HG03045 (cell line): ENCODE results near the gene TLR8.
"Not testable (repeated sequence)": the region's sequence is repeated elsewhere in the genome, so short reads cannot be mapped to it uniquely, and the experiment has no call there.

Experiments
- ATAC-seq: cut with Tn5 transposase; IDR thresholded peaks from one replicate; pipeline ENCODE4 v1.9.1; 2021; ENCODE audit warnings: mild to moderate bottlenecking, moderate library complexity; ENCODE audit not compliant: unreplicated experiment

TLR8 gene

DNA sequence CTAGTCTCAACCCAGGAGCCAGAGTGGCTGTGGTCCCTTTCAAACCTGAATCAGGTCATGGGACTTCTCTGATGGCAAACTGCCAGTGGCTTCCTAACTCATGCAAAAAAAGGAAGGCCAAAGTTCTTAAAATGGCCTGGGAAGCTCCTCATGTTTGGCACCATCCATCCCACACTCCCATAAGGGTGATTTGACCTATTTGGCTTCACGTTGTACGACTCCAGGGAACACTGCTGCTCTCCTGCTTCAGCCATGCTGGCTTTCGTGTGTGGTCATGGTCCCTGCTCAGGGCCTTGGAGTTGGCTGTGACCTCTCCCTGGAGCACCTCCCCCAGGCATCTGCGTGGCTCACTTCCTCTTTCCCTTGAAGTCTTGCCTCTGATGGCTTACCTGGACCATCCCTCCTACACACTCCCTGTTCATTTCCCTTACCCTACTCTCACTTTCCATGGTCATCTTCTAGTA, 55.7 kb downstream of the TLR8 start:
- no peak for ATAC-seq

DNA sequence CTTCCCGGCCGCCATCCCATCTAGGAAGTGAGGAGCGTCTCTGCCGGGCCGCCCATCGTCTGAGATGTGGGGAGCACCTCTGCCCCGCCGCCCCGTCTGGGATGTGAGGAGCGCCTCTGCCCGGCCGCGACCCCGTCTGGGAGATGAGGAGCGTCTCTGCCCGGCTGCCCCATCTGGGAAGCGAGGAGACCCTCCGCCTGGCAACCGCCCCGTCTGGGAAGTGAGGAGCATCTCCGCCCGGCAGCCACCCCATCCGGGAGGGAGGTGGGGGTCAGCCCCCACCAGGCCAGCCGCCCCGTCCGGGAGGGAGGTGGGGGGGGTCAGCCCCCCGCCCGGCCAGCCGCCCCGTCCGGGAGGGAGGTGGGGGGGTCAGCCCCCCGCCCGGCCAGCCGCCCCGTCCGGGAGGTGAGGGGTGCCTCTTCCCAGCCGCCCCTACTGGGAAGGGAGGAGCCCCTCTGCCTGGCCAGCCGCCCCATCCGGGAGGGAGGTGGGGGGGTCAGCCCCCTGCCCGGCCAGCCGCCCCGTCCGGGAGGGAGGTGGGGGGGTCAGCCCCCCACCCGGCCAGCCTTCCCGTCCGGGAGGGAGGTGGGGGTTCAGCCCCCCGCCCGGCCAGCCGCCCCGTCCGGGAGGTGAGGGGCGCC, 56.9 kb downstream of the TLR8 start:
- not testable (repeated sequence) for ATAC-seq

DNA sequence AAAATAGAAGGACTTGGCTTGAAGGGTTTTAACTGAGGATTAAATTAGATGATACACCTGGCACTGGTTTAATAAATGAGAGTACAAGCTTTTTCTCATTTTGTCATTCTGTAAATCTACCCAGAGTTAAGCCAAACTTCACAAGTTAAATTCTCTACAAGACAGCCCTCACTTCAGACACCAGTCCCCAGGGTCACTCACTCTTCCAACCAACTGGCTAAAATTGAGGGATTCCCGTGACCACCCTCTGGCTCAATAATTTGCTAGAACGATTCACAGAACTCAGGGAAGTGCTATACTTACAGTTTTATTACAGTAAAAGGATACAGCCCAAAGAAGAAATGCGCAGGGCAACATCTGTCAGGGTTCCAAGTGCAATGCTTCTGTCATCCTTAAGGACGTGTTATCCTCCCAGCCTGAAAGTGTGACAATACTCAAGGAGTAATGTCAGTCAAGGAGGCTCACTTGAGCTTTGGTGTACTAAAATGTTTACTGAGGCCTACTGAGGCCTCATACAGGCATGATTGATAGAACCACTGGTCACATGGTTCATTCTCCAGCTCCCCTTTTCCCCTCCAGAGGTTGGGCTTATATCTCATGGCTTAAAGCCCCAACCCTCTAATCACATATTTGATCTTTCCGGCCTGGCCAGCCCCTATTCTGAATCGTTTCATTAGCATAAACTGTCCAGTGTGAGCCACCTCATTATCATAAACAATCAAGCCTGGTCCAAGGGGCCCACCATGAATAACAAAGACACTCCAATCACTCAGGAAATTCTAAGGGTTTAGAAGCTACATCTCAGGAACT, 58.9 kb downstream of the TLR8 start:
- ATAC-seq, result no peak

DNA sequence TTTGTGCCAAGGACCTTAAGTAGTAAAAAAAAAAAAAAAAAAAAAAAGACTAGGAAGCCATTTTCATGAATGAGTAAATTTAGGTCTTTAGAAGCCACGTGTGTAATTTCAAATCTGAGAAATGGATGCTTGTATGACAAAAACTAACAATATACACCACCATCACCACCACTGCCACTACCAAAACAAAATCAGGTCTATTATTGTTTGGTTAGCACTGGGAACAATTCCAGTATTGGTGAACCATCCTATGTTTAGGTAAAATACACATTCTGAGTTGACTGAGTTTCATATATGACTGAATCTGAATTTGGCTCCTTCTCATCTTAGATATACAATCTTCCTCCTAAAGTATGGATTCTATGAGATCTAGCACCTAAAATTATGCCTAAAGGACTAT, 59.7 kb downstream of the TLR8 start:
- no peak for ATAC-seq

DNA sequence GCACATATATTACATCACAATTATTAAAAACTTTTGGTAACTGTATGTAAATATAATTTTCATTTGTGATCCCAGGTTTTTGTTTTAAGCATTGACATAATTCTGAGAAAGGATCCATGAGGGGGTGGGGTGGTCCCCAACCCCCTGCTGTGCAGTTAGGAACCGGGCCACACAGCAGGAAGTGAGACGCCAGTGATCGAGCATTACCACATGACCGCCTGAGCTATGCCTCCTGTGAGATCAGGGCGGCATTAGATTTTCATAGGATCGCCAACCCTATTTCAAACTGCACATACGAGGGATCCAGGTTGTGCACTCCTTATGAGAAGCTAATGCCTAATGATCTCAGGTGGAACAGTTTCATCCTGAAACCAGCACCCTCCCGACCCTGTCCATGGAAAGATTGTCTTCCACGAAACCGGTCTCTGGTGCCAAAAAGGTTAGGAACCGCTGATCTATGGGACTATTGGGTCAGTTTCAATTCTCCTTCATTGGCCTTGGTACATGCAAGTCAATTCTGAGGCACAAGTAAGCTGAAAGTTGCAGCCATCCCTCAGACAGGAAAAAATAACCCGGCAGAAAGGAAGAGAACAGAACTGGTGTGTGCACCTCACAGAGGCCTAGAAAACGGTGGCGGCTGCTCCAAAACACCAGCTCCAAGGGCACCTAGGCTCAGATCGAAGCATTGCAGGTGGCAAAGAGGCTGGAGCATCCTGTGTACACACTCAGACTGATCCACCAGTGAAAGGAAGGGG, 61.5 kb downstream of the TLR8 start:
- no peak for ATAC-seq

DNA sequence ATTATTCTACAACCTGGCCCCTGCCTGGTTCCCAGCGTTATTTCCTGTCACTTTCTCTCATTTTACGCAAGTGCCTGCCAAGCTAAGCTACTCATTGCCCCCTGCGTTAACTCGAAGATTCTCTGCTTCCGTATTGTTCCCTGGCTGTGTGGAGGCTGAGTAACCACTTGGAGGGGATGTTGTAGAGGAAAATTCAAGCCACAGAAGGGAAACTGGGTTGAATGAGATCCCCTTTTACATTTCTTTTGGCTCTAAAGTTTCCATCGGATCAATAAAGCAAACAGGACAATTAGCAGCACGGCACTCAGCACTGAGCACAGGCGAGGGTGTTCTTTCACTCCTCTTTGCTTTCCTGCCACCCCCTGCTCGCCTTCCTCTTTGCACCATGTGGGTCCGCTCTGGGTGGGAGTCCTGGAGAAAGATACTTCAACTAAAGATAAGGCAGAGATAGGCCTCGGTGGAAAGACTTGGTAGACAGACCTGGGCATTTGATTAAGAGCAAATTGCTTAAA, 64.3 kb downstream of the TLR8 start:
- ATAC-seq, result no peak

DNA sequence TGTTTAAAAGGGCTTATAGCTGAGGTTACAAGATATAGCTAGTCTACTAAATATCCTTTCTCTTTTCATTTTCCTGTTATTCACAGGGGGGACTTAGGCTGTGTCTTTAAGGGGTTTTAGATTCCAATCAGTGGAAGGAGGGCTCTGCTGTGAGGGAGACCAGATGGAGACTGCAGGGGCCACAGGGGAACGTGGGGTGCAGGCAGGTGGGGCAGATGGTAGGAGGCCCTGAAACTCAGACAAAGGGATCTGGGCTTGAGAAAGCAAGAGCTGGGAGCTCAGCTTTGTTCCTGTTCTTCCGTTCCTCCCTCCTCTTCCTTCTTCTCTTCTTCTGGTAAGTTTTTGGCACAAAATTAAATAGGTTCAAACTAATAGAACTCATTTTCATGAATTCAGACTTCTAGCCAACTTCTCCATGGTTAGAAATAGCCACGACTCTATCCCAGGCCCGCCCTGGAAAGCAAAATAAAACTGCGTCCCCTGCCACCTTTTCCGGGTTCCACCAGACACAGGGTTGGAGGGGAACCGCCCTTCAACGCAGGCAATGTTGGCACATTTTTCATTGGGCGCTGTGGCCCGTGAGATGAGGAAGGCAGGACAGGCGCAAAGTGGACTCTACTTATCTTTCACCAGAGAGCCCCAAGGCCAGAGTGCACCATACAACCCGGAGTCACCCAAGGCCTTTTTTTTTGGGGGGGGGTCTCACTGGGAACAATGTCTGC, 65.0 kb downstream of the TLR8 start:
- ATAC-seq, result no peak

DNA sequence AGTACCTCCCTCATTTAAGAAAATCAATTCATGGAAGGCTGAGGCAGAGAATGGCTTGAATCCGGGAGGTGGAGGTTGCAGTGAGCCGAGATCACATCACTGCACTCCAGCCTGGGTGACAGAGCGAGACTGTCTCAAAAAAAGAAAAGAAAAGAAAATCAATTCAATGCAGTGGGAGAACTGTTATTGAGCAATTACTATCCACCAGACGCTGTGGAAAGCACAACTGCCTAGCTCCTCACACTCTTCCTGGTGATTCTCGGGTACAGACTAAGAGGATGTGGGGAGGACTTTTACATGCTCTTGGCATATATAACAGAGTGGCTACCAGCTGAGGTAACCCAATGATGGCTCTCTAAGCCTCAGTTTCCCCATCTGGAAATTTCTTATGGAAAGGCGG, 65.8 kb downstream of the TLR8 start:
- ATAC-seq, result no peak
